WTC11 (cell line): ENCODE measurements around the gene RPS16. TPM values are rescaled to one million over a fixed set of nuclear protein-coding genes. Genes with fewer than 3 reads are reported as not detected.

ENCODE experiments used
- ATAC-seq: fragments of 200-7000 bp; cut with Tn5 transposase; 2 replicates; pipeline ENCODE4 v1.10.0; 2021; ENCODE audit warnings: mild to moderate bottlenecking, moderate library complexity
- CTCF ChIA-PET: fragments of 300-600 bp; sonication (Branson Sonifier 250); formaldehyde crosslinking; loops from one replicate; lab custom pipeline; 2021; ENCODE audit warnings: antibody characterized with exemption; lab: Charles Lee
- POLR2A ChIA-PET: fragments of 350-600 bp; sonication (Branson Sonifier 250); formaldehyde crosslinking; loops from one replicate; lab custom pipeline; 2021; ENCODE audit warnings: antibody characterized with exemption; lab: Charles Lee
- DNase-seq: peaks from one replicate; pipeline ENCODE4 v3.0.0; 2021; ENCODE audit warnings: low spot score
- H3K27ac Mint-ChIP-seq: 2 replicates; pipeline ENCODE4 v1.8.0; 2021; ENCODE audit warnings: mixed read lengths
- H3K27me3 Mint-ChIP-seq: 2 replicates; pipeline ENCODE4 v1.8.0; 2021; ENCODE audit warnings: low read depth, mild to moderate bottlenecking, moderate library complexity, mixed read lengths
- H3K36me3 Mint-ChIP-seq: 2 replicates; pipeline ENCODE4 v1.8.0; 2021; ENCODE audit warnings: mixed read lengths
- H3K4me1 Mint-ChIP-seq: 2 replicates; pipeline ENCODE4 v1.8.0; 2022; ENCODE audit warnings: mixed read lengths
- H3K4me3 Mint-ChIP-seq: 2 replicates; pipeline ENCODE4 v1.8.0; 2021; ENCODE audit warnings: mild to moderate bottlenecking, moderate library complexity, mixed read lengths
- H3K9me3 Mint-ChIP-seq: 2 replicates; pipeline ENCODE4 v1.8.0; 2021; ENCODE audit warnings: mixed read lengths
- ARID4B ChIP-seq: sonication (generic); formaldehyde crosslinking; IDR thresholded peaks from 2 replicates; pipeline ENCODE4 v1.8.0; 2023; ENCODE audit warnings: missing genetic modification reagents, mild to moderate bottlenecking, borderline replicate concordance
- ATF1 ChIP-seq: sonication (generic); formaldehyde crosslinking; IDR thresholded peaks from 2 replicates; pipeline ENCODE4 v1.8.1; 2023; ENCODE audit warnings: mild to moderate bottlenecking, moderate library complexity, missing genetic modification reagents
- E2F5 ChIP-seq: sonication (generic); formaldehyde crosslinking; IDR thresholded peaks from 2 replicates; pipeline ENCODE4 v1.8.1; 2022; ENCODE audit warnings: mild to moderate bottlenecking, moderate library complexity, missing genetic modification reagents
- ELF4 ChIP-seq: sonication (generic); formaldehyde crosslinking; IDR thresholded peaks from 2 replicates; pipeline ENCODE4 v1.8.1; 2022; ENCODE audit warnings: low read depth, mild to moderate bottlenecking, moderate library complexity, missing genetic modification reagents
- EMX1 ChIP-seq: fragments of 250-450 bp; sonication (Bioruptor Pico); IDR thresholded peaks from 2 replicates; pipeline ENCODE4 v1.8.0; 2021; ENCODE audit warnings: mild to moderate bottlenecking
- KAT7 ChIP-seq: sonication (generic); formaldehyde crosslinking; IDR thresholded peaks from 2 replicates; pipeline ENCODE4 v1.8.1; 2023; ENCODE audit warnings: missing genetic modification reagents, mild to moderate bottlenecking, borderline replicate concordance
- MYBL2 ChIP-seq: sonication (generic); formaldehyde crosslinking; IDR thresholded peaks from 2 replicates; pipeline ENCODE4 v1.8.1; 2023; ENCODE audit warnings: mild to moderate bottlenecking, moderate library complexity, missing genetic modification reagents
- NR3C1 ChIP-seq: sonication (generic); formaldehyde crosslinking; conservative IDR thresholded peaks from 2 replicates; pipeline ENCODE4 v1.8.1; 2023; ENCODE audit warnings: low read depth, mild to moderate bottlenecking, missing genetic modification reagents
- RORB ChIP-seq: fragments of 250-450 bp; sonication (Bioruptor Pico); IDR thresholded peaks from 2 replicates; pipeline ENCODE4 v1.9.0; 2021; ENCODE audit warnings: mild to moderate bottlenecking
- SMAD4 ChIP-seq: sonication (generic); formaldehyde crosslinking; IDR thresholded peaks from 2 replicates; pipeline ENCODE4 v1.8.0; 2022; ENCODE audit warnings: mild to moderate bottlenecking, missing genetic modification reagents
- SP1 ChIP-seq: sonication (generic); formaldehyde crosslinking; conservative IDR thresholded peaks from 2 replicates; pipeline ENCODE4 v1.8.1; 2022; ENCODE audit warnings: missing genetic modification reagents
- TEAD4 ChIP-seq: sonication (generic); formaldehyde crosslinking; IDR thresholded peaks from 2 replicates; pipeline ENCODE4 v1.8.0; 2022; ENCODE audit warnings: mild to moderate bottlenecking, missing genetic modification reagents
- TP53 ChIP-seq: sonication (generic); formaldehyde crosslinking; IDR thresholded peaks from 2 replicates; pipeline ENCODE4 v1.8.1; 2023; ENCODE audit warnings: mild to moderate bottlenecking, missing genetic modification reagents
- ZNF121 ChIP-seq: sonication (generic); formaldehyde crosslinking; IDR thresholded peaks from 2 replicates; pipeline ENCODE4 v1.8.0; 2023; ENCODE audit warnings: missing genetic modification reagents
- ZNF263 ChIP-seq: sonication (generic); formaldehyde crosslinking; IDR thresholded peaks from 2 replicates; pipeline ENCODE4 v1.8.1; 2022; ENCODE audit warnings: low read depth, mild to moderate bottlenecking, moderate library complexity, missing genetic modification reagents
- ZNF317 ChIP-seq: sonication (generic); formaldehyde crosslinking; IDR thresholded peaks from 2 replicates; pipeline ENCODE4 v1.8.1; 2023; ENCODE audit warnings: low read depth, mild to moderate bottlenecking, moderate library complexity, missing genetic modification reagents, borderline replicate concordance
- total RNA-seq: library from RNA; stranded (reverse); gene quantifications from 3 replicates; pipeline ENCODE4 v1.2.3, GENCODE V29; 2021
- TF ChIP-seq, protein P1 (sequence below): fragments of 250-450 bp; sonication (Bioruptor Pico); IDR thresholded peaks from 2 replicates; pipeline ENCODE4 v1.9.0; 2021; ENCODE audit warnings: mild to moderate bottlenecking
- TF ChIP-seq, protein P2 (sequence below): sonication (generic); formaldehyde crosslinking; IDR thresholded peaks from 2 replicates; pipeline ENCODE4 v1.8.1; 2023; ENCODE audit warnings: mild to moderate bottlenecking, moderate library complexity, missing genetic modification reagents
- TF ChIP-seq, protein P3 (sequence below): fragments of 250-450 bp; sonication (Bioruptor Pico); IDR thresholded peaks from 2 replicates; pipeline ENCODE4 v2.1.2; 2022; ENCODE audit warnings: mild to moderate bottlenecking, moderate library complexity

The RPS16 gene
- total RNA-seq, 1 experiment from 2014 or later: 2,962 TPM

DNA sequence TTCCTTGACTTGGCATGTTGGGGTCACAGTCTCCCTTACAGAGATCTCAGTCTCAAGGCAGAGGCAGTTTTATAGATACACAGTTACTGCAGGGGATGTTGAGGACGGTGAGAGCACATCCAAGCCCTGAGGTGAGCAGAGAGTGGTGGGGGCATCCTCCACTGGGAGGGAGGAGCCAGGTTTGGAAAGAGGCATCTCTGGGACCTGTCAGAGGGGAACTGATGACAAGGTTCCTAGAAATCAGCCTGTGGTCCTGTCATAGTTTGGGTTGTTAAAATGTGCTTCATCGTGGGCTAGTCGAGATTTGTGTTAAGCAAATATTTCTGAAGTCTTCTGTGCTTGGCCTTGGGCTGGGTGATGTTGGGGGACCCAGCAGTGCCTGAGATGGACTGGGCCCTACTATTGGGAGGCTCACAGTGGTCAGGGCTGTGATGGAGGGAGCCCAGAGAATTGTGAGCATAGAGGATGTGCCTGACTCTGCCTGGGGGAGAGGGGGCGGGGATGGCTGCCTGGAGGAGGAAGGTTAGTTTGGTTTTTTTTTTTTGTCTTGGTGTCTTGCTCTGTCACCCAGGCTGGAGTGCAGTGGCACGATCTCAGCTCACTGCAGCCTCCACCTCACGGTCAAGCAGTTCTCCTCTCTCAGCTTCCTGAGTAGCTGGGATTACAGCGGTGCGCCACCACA lies 13.5 kb upstream of the RPS16 start:
- H3K4me3 Mint-ChIP-seq: no peak overlapping the region
- POLR2A ChIA-PET: interaction anchor here (0.6 kb wide), 1 partner anchor 14 kb away, joined by 3 read pairs; no protein-coding TSS in a partner anchor
- no peaks in the 10 kb centered on the region for H3K9me3 Mint-ChIP-seq
- ATAC-seq: no peak
- H3K27me3 Mint-ChIP-seq: no peaks in the 10 kb centered on the region
- no peak for DNase-seq
- CTCF ChIA-PET: interaction anchor here (1.4 kb wide), 1 partner anchor 25 kb away, joined by 4 read pairs; no protein-coding TSS in a partner anchor
- peak overlapping the region; percentile 91 for H3K27ac Mint-ChIP-seq
- H3K4me1 Mint-ChIP-seq: peaks cover 19% of the 10 kb centered on the region
- TF ChIP-seq SMAD4 (no peak), ZNF263 (CRISPR knock-in tag) (no peak), RORB (no peak), ARID4B (no peak), EMX1 (CRISPR knock-in tag) (no peak), ZNF121 (no peak), ZNF317 (CRISPR knock-in tag) (no peak), ELF4 (CRISPR knock-in tag) (no peak), NR3C1 (CRISPR knock-in tag) (no peak), ATF1 (no peak), MYBL2 (CRISPR knock-in tag) (no peak), E2F5 (CRISPR knock-in tag) (no peak), SP1 (CRISPR knock-in tag) (no peak), KAT7 (CRISPR knock-in tag) (no peak), TEAD4 (no peak), TP53 (CRISPR knock-in tag) (no peak)
- TF ChIP-seq, protein P1, sequence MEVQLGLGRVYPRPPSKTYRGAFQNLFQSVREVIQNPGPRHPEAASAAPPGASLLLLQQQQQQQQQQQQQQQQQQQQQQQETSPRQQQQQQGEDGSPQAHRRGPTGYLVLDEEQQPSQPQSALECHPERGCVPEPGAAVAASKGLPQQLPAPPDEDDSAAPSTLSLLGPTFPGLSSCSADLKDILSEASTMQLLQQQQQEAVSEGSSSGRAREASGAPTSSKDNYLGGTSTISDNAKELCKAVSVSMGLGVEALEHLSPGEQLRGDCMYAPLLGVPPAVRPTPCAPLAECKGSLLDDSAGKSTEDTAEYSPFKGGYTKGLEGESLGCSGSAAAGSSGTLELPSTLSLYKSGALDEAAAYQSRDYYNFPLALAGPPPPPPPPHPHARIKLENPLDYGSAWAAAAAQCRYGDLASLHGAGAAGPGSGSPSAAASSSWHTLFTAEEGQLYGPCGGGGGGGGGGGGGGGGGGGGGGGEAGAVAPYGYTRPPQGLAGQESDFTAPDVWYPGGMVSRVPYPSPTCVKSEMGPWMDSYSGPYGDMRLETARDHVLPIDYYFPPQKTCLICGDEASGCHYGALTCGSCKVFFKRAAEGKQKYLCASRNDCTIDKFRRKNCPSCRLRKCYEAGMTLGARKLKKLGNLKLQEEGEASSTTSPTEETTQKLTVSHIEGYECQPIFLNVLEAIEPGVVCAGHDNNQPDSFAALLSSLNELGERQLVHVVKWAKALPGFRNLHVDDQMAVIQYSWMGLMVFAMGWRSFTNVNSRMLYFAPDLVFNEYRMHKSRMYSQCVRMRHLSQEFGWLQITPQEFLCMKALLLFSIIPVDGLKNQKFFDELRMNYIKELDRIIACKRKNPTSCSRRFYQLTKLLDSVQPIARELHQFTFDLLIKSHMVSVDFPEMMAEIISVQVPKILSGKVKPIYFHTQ (CRISPR knock-in tag): no peak
- TF ChIP-seq, protein P2, sequence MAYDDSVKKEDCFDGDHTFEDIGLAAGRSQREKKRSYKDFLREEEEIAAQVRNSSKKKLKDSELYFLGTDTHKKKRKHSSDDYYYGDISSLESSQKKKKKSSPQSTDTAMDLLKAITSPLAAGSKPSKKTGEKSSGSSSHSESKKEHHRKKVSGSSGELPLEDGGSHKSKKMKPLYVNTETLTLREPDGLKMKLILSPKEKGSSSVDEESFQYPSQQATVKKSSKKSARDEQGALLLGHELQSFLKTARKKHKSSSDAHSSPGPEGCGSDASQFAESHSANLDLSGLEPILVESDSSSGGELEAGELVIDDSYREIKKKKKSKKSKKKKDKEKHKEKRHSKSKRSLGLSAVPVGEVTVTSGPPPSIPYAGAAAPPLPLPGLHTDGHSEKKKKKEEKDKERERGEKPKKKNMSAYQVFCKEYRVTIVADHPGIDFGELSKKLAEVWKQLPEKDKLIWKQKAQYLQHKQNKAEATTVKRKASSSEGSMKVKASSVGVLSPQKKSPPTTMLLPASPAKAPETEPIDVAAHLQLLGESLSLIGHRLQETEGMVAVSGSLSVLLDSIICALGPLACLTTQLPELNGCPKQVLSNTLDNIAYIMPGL: no peak
- TF ChIP-seq, protein P3, sequence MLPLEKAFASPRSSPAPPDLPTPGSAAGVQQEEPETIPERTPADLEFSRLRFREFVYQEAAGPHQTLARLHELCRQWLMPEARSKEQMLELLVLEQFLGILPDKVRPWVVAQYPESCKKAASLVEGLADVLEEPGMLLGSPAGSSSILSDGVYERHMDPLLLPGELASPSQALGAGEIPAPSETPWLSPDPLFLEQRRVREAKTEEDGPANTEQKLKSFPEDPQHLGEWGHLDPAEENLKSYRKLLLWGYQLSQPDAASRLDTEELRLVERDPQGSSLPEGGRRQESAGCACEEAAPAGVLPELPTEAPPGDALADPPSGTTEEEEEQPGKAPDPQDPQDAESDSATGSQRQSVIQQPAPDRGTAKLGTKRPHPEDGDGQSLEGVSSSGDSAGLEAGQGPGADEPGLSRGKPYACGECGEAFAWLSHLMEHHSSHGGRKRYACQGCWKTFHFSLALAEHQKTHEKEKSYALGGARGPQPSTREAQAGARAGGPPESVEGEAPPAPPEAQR: no peak
- peaks cover 57% of the 10 kb centered on the region for H3K36me3 Mint-ChIP-seq
